Activated naive CD4-positive, alpha-beta T cell treated with anti-CD3 and anti-CD28 coated beads, Interleukin-2, amount 50 U/mL, for 16 hours (primary cell): Measurements from ENCODE around the gene CCL19.
"Not testable (repeated sequence)": the region's sequence is repeated elsewhere in the genome, so short reads cannot be mapped to it uniquely, and the experiment has no call there.

Source experiments
- DNase-seq: peaks from one replicate; pipeline ENCODE4 v3.0.0-alpha.2; 2020

Gene CCL19

DNA sequence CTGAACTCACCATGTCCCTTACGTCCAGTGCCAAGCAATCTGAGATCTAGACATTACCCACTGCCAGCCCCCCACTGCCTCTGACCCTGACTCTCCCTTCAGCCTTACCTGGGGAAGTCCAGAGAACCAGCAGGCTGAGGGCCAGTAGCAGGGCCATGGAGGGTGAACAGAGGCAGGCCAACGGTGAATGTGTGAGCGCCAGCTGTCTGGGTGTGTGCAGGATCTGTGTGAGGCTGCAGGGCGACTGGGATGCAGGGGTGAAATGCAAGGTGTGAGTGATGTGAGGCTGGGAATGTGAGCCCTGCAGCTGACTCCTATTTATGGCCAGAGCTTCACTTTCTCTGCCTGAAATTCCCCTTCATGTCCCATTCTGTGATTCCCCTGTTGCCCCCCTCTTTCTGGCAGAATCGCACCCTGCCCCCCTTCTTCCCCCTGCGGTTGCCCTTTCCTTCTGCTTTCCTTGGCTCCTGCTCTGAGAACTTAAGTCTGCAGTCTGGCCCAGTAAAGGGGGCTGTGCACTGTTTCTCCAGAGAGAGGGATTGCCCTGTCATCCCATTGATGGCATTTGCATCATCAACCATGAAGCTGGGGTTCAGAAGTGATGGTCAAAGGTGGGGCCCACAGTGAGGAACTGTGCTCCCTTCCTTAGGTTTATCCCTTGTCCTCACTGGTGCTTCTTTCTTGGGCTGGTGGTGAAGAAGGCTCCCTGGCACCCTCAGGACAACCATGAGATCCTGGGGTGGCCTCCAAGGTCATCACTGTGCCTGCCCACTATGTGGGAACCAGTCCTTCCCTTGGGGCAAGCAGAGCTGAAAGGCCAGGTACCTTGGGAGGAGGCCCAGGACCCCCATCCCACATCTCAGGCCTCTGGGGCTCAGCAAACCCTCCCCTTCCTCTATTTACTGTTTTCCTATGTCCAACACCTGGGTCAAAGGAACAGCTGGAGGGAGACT, at the start of gene CCL19:
CCL19 (minus strand) TSS at position 294 of the 953 bp plus-strand sequence; CDS start at position 157, 137 bp downstream.
- no peak for DNase-seq

- not testable (repeated sequence) for DNase-seq
Measured at GRCh38 chr9:34740176-34740575, 49.1 kb upstream of the CCL19 start.

GRCh38 chr9:34737677-34738260, 46.7 kb upstream of the CCL19 start:
- no peak for DNase-seq

- no peak for DNase-seq
Measured at GRCh38 chr9:34734720-34735119, 43.6 kb upstream of the CCL19 start.

DNA sequence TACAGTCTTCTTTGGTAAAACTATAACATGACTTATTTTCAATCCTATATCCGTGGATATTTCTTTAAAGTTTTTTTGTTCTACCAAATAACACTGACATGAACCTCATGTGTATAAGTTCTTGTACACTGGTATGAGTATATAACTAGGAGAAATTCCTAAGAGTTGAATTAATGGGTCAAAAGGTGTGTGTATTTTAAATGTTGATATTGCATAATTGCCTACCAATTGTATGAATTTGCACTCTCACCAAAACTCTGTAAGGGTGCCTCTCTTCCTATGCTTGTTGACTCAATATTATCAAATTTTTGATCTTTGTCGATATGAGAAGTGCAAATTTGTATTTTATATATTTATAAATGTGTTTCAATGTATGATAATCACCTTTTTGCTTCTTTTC, 41.8 kb upstream of the CCL19 start:
- DNase-seq, result no peak

DNA sequence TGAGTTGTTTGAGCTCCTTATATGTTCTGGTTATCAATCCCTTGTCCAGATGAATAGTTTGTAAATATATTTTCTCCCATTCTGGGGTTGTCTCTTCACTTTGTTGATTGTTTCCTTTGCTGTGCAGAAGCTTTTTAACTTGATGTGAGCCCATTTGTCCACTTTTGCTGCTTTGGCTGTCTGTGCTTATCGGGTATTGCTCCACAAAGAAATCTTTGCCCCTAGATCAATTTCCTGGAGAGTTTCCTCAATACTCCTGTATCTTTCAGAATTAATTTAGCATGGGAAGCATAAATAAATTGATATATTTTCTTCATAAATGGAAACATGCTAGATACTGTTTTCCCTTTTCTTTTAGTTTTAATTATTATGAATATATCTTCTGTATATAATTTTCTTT, 41.4 kb upstream of the CCL19 start:
- DNase-seq, result no peak

DNA sequence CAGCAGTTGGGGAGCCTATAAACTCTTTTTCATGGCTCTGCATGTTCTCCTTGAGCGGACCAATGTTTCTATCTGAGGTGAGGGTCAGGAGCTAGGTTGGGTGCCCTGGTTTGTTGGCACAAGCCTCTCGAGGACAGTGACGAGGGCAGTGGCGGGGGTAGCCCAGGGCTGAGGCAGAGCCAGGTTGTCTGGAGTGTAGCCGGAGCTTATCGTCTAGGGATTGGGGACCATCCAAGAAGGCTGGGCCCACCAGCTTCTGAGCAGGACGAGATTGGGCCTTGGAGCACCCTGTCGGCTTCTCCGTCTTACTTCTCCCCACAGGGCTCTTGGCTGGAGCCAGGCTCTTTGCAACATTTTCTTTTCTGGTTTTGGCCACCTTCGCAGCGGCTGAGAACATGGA, 32.1 kb upstream of the CCL19 start:
- DNase-seq, result no peak

DNA sequence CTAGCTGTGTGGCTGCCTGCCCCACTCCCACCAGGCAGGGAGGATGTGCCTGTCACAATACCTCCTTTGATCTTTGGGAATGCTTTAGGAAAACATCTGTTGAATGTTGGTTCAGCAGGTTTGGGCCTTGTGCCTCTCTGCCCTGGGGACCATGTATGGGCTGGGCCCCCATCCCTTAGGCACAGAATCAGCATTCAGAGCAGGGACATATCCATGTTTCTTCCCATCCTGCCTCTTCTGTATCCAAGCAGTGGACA, 28.6 kb upstream of the CCL19 start:
- not testable (repeated sequence) for DNase-seq

- DNase-seq, result no peak
Measured at GRCh38 chr9:34719021-34719768, 28.1 kb upstream of the CCL19 start.

DNA sequence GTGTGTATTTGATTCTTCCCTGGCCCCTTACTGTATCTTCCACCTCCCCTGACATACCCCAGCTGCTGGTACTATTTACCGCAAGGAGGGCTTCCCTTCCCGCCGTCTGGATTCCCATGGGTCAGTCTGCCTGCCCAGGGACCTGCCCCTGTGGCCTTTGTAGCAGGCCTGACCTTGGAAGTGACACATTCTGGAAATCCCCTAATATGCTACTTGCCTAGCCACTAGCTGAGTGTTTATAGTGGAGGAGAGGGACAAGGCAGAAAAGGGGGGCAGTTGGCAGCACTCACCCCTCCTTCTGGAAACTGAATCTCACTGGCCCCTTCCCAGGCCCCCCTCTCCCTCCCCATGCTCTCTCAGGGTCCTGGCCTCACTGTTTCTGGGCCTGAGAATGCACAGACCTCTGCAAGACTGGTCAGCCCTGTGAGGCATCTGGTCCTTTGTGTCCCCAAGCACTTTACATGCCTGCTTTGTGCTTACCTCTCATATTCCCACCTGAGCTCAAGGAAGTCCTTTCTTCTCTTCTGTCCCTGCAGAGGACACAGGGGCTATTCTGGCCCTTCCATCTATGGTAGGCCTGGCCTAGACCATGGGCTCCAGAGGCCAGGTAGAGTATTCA, 27.0 kb upstream of the CCL19 start:
- no peak for DNase-seq

DNA sequence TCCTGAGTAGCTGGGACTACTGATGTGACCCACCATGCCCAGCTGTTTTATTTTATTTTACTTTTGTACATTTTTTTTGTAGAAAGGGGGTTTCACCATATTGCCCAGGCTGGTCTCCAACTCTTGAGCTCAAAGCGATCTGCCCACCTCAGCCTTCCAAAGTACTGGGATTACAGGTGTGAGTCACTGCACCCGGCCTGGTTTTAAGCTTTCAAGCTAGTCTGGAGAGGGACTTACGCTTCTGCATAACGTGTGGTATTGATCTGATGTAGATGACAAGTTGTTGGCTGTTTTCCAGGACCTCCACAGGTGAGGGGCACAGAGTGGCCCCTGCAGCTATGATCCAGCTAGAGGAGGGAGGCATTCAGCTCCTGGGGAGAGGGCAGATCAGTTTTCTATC, 25.6 kb upstream of the CCL19 start:
- no peak for DNase-seq

DNA sequence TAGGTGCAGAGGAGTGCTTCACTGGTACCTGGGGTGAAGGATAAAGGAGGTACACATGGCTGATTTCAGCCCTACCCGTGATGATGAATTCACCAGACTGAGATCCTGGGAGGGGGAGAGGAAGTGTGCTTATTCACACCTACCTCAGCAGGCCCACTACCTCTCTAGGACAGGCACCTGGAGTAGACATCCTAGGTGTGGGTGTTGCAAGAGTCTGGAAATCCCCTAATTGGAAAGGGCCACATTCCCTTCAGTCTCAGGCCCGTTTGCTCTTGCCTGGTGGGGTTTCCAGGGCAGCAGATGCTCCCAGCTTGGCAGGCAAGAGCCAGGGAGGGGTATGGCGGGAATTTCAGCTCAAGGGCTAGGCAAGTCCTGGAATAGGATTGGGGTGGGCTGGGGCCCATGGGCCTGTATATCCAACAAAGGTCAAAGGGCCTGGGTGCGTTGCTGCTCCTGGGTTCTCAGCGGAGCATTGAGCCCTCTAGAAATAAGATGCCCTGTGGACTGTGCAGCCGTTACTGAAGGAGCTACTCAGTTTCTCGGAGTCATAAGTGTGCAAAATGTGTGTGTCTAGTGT, 24.7 kb upstream of the CCL19 start:
- no peak for DNase-seq

- DNase-seq, result no peak
Measured at GRCh38 chr9:34714007-34714406, 22.9 kb upstream of the CCL19 start.

- no peak for DNase-seq
Measured at GRCh38 chr9:34712140-34712539, 21.1 kb upstream of the CCL19 start.

GRCh38 chr9:34710023-34710422, 18.9 kb upstream of the CCL19 start, which contains the start of gene CCL21:
CCL21 (minus strand) TSS chr9:34710136; CDS start chr9:34710066, 70 bp downstream.
- no peak for DNase-seq

DNA sequence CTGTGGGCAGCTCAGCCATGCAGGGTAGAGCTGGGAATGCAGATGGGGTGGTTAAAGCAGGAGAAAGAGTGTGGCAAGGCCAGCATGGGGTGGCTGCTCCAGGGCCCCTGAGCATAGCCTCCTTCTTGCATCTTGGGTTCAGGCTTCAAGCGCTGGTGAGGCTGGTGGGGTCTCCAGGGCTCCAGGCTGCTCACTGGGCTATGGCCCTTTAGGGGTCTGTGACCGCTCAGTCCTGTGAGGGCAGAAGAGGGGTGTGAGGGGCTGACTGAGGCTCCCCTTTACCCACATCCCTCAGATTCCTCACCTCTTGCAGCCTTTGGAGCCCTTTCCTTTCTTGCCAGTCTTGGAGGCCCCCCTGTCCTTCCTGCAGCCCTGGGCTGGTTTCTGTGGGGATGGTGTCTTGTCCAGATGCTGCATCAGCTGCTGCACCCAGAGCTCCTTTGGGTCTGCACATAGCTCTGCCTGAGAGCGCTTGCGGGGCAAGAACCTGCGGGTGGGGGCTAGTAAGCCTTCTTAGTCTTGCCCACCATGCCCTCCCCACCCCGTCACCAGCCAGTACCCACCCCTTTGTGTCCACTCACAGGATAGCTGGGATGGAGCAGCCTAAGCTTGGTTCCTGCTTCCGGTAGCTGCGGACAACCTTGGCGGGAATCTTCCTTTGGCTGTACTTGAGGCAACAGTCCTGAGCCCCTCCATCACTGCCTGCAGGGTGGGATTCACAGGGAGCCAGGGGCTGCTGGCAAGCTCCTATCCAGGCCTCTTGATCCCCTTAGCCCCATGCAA, 18.3 kb upstream of the CCL19 start:
- no peak for DNase-seq

GRCh38 chr9:34707130-34707529, 16.1 kb upstream of the CCL19 start:
- no peak for DNase-seq

- DNase-seq, result peak; percentile 86
Measured at GRCh38 chr9:34701769-34702736, 11.0 kb upstream of the CCL19 start.

- peak; percentile 82 for DNase-seq
Measured at GRCh38 chr9:34701023-34701768, 10.1 kb upstream of the CCL19 start.

- DNase-seq, result no peak
Measured at GRCh38 chr9:34694811-34695210, 3.7 kb upstream of the CCL19 start.
